Measurements from ENCODE around the gene GTSF1L. TPM values are rescaled to one million over a fixed set of nuclear protein-coding genes. Genes with fewer than 3 reads are reported as not detected.

Gene GTSF1L
- total RNA-seq, 2 donors from 2014 or later, result not detected

DNA sequence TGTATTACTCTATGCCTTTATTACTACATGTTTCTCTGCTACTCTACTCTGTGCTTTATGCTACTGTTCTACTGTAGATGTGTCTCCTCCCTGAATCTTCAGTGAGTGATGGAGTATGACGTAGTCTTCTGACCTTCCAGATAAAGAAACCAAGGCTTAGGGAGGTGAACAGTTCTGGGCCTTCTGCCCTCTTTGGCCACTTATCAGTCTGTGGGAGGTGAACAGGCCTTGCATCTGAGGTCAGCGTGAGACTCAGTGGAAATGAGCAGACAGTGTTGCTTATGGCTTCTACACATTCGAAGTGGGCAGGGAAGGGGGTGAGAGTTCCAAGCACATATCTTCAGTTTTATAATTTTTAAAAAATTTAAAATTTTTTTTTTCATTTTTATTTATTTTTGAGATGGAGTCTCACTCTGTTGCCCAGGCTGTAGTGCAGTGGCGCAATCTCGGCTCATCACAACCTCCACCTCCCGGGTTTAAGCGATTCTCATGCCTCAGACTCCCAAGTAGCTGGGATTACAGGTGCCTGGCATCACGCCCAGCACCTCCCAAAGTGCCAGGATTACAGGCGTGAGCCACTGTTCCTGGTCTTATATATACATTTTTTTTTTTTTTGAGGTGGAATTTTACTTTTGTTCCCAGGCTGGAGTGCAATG is 35.7 kb downstream of the GTSF1L start:
- Mint-ChIP-seq H3K36me3 (no peaks in the 10 kb centered on the region), H3K4me3 (no peak overlapping the region), H3K4me1 (ENCODE audit: low read depth in 2 of 2) (no peaks in the 10 kb centered on the region), H3K27ac (no peak overlapping the region), H3K27me3 (no peaks in the 10 kb centered on the region), H3K9me3 (no peaks in the 10 kb centered on the region)
- DNase-seq (ENCODE audit: low spot score) (no peak), ATAC-seq (no peak)

DNA sequence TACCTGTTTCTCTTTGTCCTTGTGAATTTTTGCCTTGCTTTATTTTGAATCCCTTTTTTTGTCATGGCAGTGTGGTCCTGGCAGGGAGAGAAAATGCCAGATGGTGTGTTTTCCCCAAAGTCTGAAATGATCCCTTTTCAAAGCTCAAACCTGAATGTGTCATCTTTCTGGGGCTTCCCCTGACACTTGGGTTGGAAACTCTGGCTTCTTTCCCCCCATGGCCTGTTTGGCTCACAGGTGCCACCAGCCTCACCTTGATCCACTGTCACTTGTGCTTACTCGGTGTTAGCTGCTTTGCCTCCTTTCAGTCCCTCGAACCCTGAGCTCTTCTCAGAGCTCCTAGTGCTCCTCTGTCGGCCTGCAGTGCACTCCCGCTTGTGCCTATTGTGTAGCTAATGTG is 37.6 kb downstream of the GTSF1L start:
- no peaks in the 10 kb centered on the region for H3K9me3 Mint-ChIP-seq
- no peaks in the 10 kb centered on the region for H3K4me1 Mint-ChIP-seq (ENCODE audit: low read depth in 2 of 2)
- no peaks in the 10 kb centered on the region for H3K27me3 Mint-ChIP-seq
- H3K36me3 Mint-ChIP-seq, result no peaks in the 10 kb centered on the region
- ATAC-seq (peak in 1 of 2 donors; percentile 34), DNase-seq (ENCODE audit: low spot score) (no peak)
- no peak overlapping the region for H3K4me3 Mint-ChIP-seq
- H3K27ac Mint-ChIP-seq, result peak overlapping the region in 1 of 2 donors; percentile 50

DNA sequence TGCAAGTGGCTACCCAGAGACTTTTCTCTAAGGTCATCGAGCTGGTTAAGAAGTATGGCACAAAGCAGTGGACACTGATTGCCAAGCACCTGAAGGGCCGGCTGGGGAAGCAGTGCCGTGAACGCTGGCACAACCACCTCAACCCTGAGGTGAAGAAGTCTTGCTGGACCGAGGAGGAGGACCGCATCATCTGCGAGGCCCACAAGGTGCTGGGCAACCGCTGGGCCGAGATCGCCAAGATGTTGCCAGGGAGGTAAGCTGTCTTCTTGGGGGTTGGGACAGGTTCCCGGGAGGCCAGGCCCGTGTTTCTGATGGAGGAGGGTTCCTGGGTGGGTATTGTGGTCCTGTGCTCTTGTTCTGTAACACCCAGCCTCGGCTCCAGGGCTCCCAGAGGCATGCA is 40.0 kb downstream of the GTSF1L start:
- DNase-seq (ENCODE audit: low spot score) (no peak), ATAC-seq (no peak)
- H3K9me3 Mint-ChIP-seq, result no peaks in the 10 kb centered on the region
- H3K36me3 Mint-ChIP-seq, result no peaks in the 10 kb centered on the region
- no peaks in the 10 kb centered on the region for H3K27me3 Mint-ChIP-seq
- H3K4me3 Mint-ChIP-seq, result no peak overlapping the region
- H3K4me1 Mint-ChIP-seq (ENCODE audit: low read depth in 2 of 2), result no peaks in the 10 kb centered on the region
- H3K27ac Mint-ChIP-seq, result no peak overlapping the region

DNA sequence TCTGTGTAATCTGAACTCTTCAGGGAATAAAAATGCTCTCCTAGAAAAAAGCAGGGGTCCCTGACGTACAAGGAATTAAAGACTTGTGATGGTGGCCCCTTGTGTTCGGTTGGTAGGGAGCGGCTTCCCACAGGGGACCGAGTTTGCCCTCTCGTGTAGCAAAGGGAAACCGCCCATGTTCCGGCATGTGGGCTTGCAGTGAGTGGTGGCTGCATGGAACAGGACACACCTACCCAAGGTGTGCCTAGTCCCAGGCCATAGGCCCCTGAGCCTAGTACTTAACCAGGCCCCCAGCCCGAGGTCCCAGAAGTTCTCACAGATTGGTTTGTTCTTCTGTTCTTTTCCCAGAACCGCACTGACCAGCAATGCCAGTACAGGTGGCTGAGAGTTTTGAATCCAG is 44.4 kb downstream of the GTSF1L start:
- Mint-ChIP-seq H3K27me3 (no peaks in the 10 kb centered on the region), H3K4me3 (no peak overlapping the region), H3K4me1 (ENCODE audit: low read depth in 2 of 2) (no peaks in the 10 kb centered on the region), H3K27ac (no peak overlapping the region), H3K9me3 (no peaks in the 10 kb centered on the region), H3K36me3 (no peaks in the 10 kb centered on the region)
- ATAC-seq (peak in 1 of 2 donors; percentile 15), DNase-seq (ENCODE audit: low spot score) (no peak)

DNA sequence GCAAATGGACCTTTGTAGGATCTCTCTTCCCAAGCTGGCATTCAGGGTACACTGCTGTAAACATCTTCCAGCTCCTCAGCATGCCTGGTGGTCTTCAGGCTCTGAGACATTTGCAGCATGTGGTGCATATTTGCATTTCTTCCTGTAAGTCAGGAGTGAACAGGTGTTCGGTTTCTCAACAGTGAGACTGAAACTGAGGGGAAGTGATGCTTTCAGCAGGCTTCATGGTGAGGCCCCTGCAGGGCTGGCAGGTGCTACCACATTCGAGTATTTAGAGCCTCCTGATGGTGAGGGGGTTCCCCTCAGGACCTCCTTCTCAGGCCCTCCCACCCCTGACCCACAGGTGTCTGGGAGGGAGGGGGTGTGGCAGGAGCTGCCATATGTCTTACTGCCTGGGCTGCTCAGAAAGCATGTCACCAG is 44.8 kb downstream of the GTSF1L start:
- H3K27me3 Mint-ChIP-seq, result no peaks in the 10 kb centered on the region
- peak; percentile 17 to 44 for ATAC-seq
- H3K27ac Mint-ChIP-seq, result no peak overlapping the region
- no peaks in the 10 kb centered on the region for H3K9me3 Mint-ChIP-seq
- H3K4me1 Mint-ChIP-seq (ENCODE audit: low read depth in 2 of 2), result no peaks in the 10 kb centered on the region
- no peak overlapping the region for H3K4me3 Mint-ChIP-seq
- H3K36me3 Mint-ChIP-seq, result no peaks in the 10 kb centered on the region
- no peak for DNase-seq (ENCODE audit: low spot score)

DNA sequence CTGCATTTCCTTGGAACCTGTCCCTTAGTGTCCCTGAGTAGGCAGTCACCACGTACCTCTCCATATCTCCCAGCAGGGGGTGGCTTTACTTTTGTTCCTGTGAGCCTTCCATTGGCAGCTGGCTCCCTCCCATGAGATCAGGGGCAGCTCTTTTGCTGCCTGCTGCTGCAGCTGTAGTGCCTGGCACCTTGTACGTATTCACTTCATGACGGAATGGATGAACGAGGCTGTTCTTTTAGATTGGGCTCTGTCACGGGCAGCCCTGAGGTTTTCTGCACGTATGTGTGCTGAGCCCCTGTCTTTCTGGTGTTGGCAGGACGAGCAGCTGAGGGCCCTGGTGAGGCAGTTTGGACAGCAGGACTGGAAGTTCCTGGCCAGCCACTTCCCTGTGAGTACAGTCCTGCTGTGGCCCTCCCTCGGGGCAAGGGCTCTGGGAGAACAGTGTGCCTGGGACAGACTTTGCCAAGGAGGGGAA is 45.3 kb downstream of the GTSF1L start:
- Mint-ChIP-seq H3K9me3 (no peaks in the 10 kb centered on the region), H3K36me3 (no peaks in the 10 kb centered on the region), H3K4me3 (no peak overlapping the region), H3K4me1 (ENCODE audit: low read depth in 2 of 2) (no peaks in the 10 kb centered on the region), H3K27ac (no peak overlapping the region), H3K27me3 (no peaks in the 10 kb centered on the region)
- no peak for DNase-seq (ENCODE audit: low spot score)
- no peak for ATAC-seq

DNA sequence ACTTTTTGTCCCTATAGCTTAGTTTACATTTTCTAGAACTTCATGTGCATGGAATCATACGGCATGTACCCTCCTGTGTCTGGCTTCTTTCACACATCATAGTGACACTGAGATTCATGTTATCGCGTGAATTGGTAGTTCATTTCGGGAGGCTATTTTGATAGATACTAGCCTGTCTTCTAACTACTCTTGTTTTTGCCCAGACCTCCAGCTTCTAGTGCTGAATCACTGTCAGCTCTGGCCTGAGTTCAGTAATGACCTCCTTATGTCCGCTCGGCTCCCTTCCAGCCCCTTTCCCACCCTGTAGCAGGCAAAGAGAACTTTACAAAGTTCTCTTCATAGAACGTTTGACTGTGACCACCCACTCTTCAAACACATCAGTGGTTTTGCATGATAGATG is 45.8 kb downstream of the GTSF1L start:
- Mint-ChIP-seq H3K27me3 (no peaks in the 10 kb centered on the region), H3K9me3 (no peaks in the 10 kb centered on the region), H3K27ac (no peak overlapping the region), H3K36me3 (no peaks in the 10 kb centered on the region), H3K4me1 (ENCODE audit: low read depth in 2 of 2) (no peaks in the 10 kb centered on the region), H3K4me3 (no peak overlapping the region)
- ATAC-seq (no peak), DNase-seq (ENCODE audit: low spot score) (no peak)

DNA sequence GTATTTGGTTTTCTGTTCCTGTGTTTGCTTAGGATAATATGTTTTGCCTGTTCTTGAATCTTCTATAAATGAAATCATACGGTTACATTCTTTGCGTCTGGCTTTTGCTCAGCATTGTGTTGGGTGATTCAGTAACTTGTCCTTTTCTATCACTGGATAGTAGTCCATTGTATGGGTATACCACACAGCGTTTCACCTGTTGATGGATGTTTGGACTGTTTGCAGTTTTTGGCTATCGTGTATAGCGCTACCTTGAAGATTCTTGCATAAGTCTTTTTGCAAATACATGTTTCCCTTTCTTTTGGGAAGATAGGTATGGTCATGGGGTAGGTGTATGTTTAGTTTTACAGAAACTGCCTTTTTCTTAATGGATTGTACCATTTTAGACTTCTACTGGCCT is 50.4 kb downstream of the GTSF1L start:
- H3K27ac Mint-ChIP-seq, result peak overlapping the region in 1 of 2 donors; percentile 8
- H3K9me3 Mint-ChIP-seq, result no peaks in the 10 kb centered on the region
- no peaks in the 10 kb centered on the region for H3K27me3 Mint-ChIP-seq
- H3K4me3 Mint-ChIP-seq, result no peak overlapping the region
- no peak for DNase-seq (ENCODE audit: low spot score)
- H3K36me3 Mint-ChIP-seq, result no peaks in the 10 kb centered on the region
- no peak for ATAC-seq
- H3K4me1 Mint-ChIP-seq (ENCODE audit: low read depth in 2 of 2), result no peaks in the 10 kb centered on the region

Other genes with a start within 250 kb of the GTSF1L start
- 10 to 100 TPM in 1 of 2 donors, 1 to 10 TPM in 1; 7.0 to 12.9 TPM for gene L3MBTL1, start 219.3 kb downstream of the GTSF1L start, total RNA-seq
- gene SGK2, start 168.0 kb downstream of the GTSF1L start, total RNA-seq, result 1 to 10 TPM in 1 of 2 donors, under 1 TPM in 1; 0.57 to 1.7 TPM
- 10 to 100 TPM; 19.1 to 20.7 TPM for gene IFT52, start 136.1 kb downstream of the GTSF1L start, total RNA-seq
- 100 to 1,000 TPM in 1 of 2 donors, 10 to 100 TPM in 1; 62.0 to 109 TPM for gene MYBL2, start 59.9 kb downstream of the GTSF1L start, total RNA-seq
- 1 to 10 TPM; 4.0 to 5.6 TPM for gene TOX2, start 187.8 kb upstream of the GTSF1L start, total RNA-seq

All from natural killer cell treated with Interleukin-12 subunit alpha and Interleukin-12 subunit beta and Interleukin-15 and Interleukin-18, amount 100 ng/mL, for 72 hours (primary cell).